Vagina (tissue), 2 donors: ENCODE results near the gene CYRIA. TPM values are rescaled to one million over a fixed set of nuclear protein-coding genes. Genes with fewer than 3 reads are reported as not detected.
A peak's percentile ranks its signal among the peaks of the same experiment; 100 is the strongest.

Source experiments
- DNase-seq, 2 donors: peaks; one replicate each; pipeline ENCODE4 v3.0.0-alpha.2; 2017; ENCODE audit errors: extremely low spot score in 2 of 2
- H3K27ac ChIP-seq: fragments of 200-600 bp; sonication (generic); one replicate; pipeline ENCODE4 v1.5.1; 2019
- H3K27me3 ChIP-seq: fragments of 200-600 bp; sonication (generic); one replicate; pipeline ENCODE4 v1.5.1; 2019
- H3K36me3 ChIP-seq, 2 donors: fragments of 200-600 bp; sonication (generic); one replicate each; pipeline ENCODE4 v1.5.1; 2017 to 2019
- H3K4me1 ChIP-seq: fragments of 200-600 bp; sonication (generic); one replicate; pipeline ENCODE4 v1.5.1; 2019
- H3K4me3 ChIP-seq, 2 donors: fragments of 200-600 bp; sonication (generic); 1 replicate in 1 of 2; 2 replicates in 1 of 2; pipeline ENCODE4 v1.5.1; 2016 to 2019
- H3K9me3 ChIP-seq: fragments of 200-600 bp; sonication (generic); one replicate; pipeline ENCODE4 v1.5.1; 2019
- CTCF ChIP-seq, 3 experiments: fragments of 450-650 bp in 2 of 3; fragments of 200-600 bp in 1 of 3; sonication (generic) in 1 of 3; IDR thresholded peaks; one replicate each; pipeline ENCODE4 v1.5.1; 2017 to 2019; ENCODE audit warnings: antibody characterized with exemption in 3 of 3, mild to moderate bottlenecking in 2 of 3, moderate library complexity in 2 of 3
- POLR2A ChIP-seq, 2 donors: fragments of 450-650 bp; IDR thresholded peaks; one replicate each; pipeline ENCODE4 v1.6.1; 2017; ENCODE audit warnings: antibody characterized with exemption in 2 of 2, mild to moderate bottlenecking in 2 of 2, moderate library complexity in 2 of 2
- POLR2AphosphoS5 ChIP-seq, 2 donors: sonication (generic); formaldehyde crosslinking; IDR thresholded peaks; one replicate each; pipeline ENCODE4 v1.9.0; 2017; ENCODE audit warnings: antibody characterized with exemption in 2 of 2, mild to moderate bottlenecking in 2 of 2, low read depth in 1 of 2; ENCODE audit not compliant: insufficient read depth in 1 of 2
- intact Hi-C: fragments of 100-400 bp; cut with DNase I; formaldehyde crosslinking; loops from one replicate; pipeline ENCODE4 v1.15.1; 2023
- total RNA-seq: library from RNA; depleted of rRNA; stranded (reverse); fragments of >200 nt; gene quantifications from one replicate; pipeline ENCODE4 v1.2.3, GENCODE V29; 2016

Gene CYRIA
- total RNA-seq, 1 donor from 2014 or later, result 12.5 TPM

GRCh38 chr2:16644221-16644925, 21.3 kb downstream of the CYRIA start:
- Histone ChIP-seq H3K27ac (no peak overlapping the region), H3K4me3 (no peak overlapping the region), H3K27me3 (no peaks in the 10 kb centered on the region), H3K9me3 (no peaks in the 10 kb centered on the region), H3K36me3 (no peaks in the 10 kb centered on the region), H3K4me1 (peaks cover 54% of the 10 kb centered on the region)
- TF ChIP-seq POLR2AphosphoS5 (IDR thresholded peaks at IDR 0.05; ENCODE audit: insufficient read depth in 1 of 2, low read depth in 1 of 2), result no peak
- TF ChIP-seq POLR2A (IDR thresholded peaks at IDR 0.05), result no peak
- TF ChIP-seq CTCF (IDR thresholded peaks at IDR 0.05), result no peak
- intact Hi-C loops, result no loop called here
- DNase-seq, result no peak

GRCh38 chr2:16643099-16643498, 22.5 kb downstream of the CYRIA start:
- no peak overlapping the region for H3K4me3 ChIP-seq
- no peak overlapping the region for H3K27ac ChIP-seq

GRCh38 chr2:16642088-16642487, 23.5 kb downstream of the CYRIA start:
- Histone ChIP-seq H3K27me3 (no peaks in the 10 kb centered on the region), H3K9me3 (no peaks in the 10 kb centered on the region), H3K36me3 (no peaks in the 10 kb centered on the region), H3K4me3 (no peak overlapping the region), H3K27ac (no peak overlapping the region), H3K4me1 (peaks cover 41% of the 10 kb centered on the region)
- TF ChIP-seq POLR2A (IDR thresholded peaks at IDR 0.05), result no peak
- no peak for TF ChIP-seq CTCF (IDR thresholded peaks at IDR 0.05)
- no peak for TF ChIP-seq POLR2AphosphoS5 (IDR thresholded peaks at IDR 0.05; ENCODE audit: insufficient read depth in 1 of 2, low read depth in 1 of 2)
- no peak for DNase-seq
- intact Hi-C loops, result no loop called here

More at GRCh38 chr2:16643099-16643498, 22.5 kb downstream of the CYRIA start:
- Histone ChIP-seq H3K36me3 (no peaks in the 10 kb centered on the region), H3K9me3 (no peaks in the 10 kb centered on the region), H3K27me3 (no peaks in the 10 kb centered on the region), H3K4me1 (peaks cover 48% of the 10 kb centered on the region)
- no peak for DNase-seq
- TF ChIP-seq POLR2A (IDR thresholded peaks at IDR 0.05) (no peak), POLR2AphosphoS5 (IDR thresholded peaks at IDR 0.05; ENCODE audit: insufficient read depth in 1 of 2, low read depth in 1 of 2) (no peak), CTCF (IDR thresholded peaks at IDR 0.05) (no peak)
- intact Hi-C loops, result no loop called here

- no peaks in the 10 kb centered on the region for H3K27me3 ChIP-seq
- no peak for DNase-seq
- no peaks in the 10 kb centered on the region for H3K9me3 ChIP-seq
- no peaks in the 10 kb centered on the region for H3K36me3 ChIP-seq
- H3K27ac ChIP-seq, result peak overlapping the region; percentile 29
- TF ChIP-seq POLR2A (IDR thresholded peaks at IDR 0.05), result no peak
- TF ChIP-seq CTCF (IDR thresholded peaks at IDR 0.05), result no peak
- no peak for TF ChIP-seq POLR2AphosphoS5 (IDR thresholded peaks at IDR 0.05; ENCODE audit: insufficient read depth in 1 of 2, low read depth in 1 of 2)
- no peak overlapping the region for H3K4me3 ChIP-seq
- intact Hi-C loops, result no loop called here
- peaks cover 46% of the 10 kb centered on the region for H3K4me1 ChIP-seq
Observed at GRCh38 chr2:16641509-16641908, 24.1 kb downstream of the CYRIA start.

GRCh38 chr2:16640867-16641266, 24.8 kb downstream of the CYRIA start:
- TF ChIP-seq CTCF (IDR thresholded peaks at IDR 0.05) (no peak), POLR2A (IDR thresholded peaks at IDR 0.05) (no peak), POLR2AphosphoS5 (IDR thresholded peaks at IDR 0.05; ENCODE audit: insufficient read depth in 1 of 2, low read depth in 1 of 2) (no peak)
- H3K4me1 ChIP-seq, result peaks cover 53% of the 10 kb centered on the region
- peak overlapping the region; percentile 29 for H3K27ac ChIP-seq
- H3K9me3 ChIP-seq, result no peaks in the 10 kb centered on the region
- no peak for DNase-seq
- H3K4me3 ChIP-seq, result no peak overlapping the region
- no peaks in the 10 kb centered on the region for H3K27me3 ChIP-seq
- intact Hi-C loops, result no loop called here
- H3K36me3 ChIP-seq, result no peaks in the 10 kb centered on the region
